Right lobe of liver (tissue), 4 donors: ENCODE results near the gene GRWD1.
A peak's percentile ranks its signal among the peaks of the same experiment; 100 is the strongest.

Experiments used
- POLR2A ChIP-seq: fragments of 450-650 bp; IDR thresholded peaks from one replicate; pipeline ENCODE4 v1.6.1; 2017; ENCODE audit warnings: antibody characterized with exemption, mild to moderate bottlenecking
- TF ChIP-seq, protein P1 (sequence below), 4 donors: fragments of 200-600 bp in 3 of 4; fragments of 450-650 bp in 1 of 4; IDR thresholded peaks; one replicate each; pipeline versions ENCODE4 v1.5.1 to v1.8.0; 2016 to 2022; ENCODE audit warnings: antibody characterized with exemption in 4 of 4, mild to moderate bottlenecking in 2 of 4
- donor health status: DM: no; HTN: no; CAD: no.
- donor health status: DM: no; HTN: no; CAD: no.
- donor health status: DM: no; HTN: yes; CAD: no.

DNA sequence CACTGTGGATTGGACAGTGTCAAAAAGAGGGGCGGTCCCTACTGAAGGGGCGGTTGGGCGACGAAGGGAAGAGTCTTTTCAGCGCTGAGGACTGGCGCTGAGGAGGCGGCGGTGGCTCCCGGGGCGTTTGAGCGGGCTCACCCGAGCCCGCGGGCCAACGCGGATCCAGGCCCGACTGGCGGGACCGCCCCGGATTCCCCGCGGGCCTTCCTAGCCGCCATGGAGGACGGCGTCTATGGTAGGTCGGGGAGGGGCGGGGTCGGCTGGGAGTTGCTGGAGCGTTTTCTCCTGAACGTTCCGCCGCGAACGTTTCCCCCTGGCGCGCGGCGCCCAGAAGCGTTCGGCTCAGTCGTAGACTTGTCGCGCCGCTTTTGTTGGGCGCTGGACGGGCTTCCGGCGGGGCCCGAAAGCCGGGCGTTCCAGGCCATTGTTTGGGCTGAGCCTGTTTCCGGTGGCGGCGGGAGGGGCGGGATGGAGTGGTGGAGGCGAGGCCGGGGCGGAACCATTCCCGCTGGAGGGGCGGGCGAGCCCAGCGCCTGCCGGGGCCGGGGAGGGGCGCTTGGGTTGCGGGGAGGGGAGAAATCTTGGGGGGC, 23.6 kb downstream of the GRWD1 start, which contains the start of gene CYTH2:
- TF ChIP-seq POLR2A = peak; percentile 96
- TF ChIP-seq, protein P1, sequence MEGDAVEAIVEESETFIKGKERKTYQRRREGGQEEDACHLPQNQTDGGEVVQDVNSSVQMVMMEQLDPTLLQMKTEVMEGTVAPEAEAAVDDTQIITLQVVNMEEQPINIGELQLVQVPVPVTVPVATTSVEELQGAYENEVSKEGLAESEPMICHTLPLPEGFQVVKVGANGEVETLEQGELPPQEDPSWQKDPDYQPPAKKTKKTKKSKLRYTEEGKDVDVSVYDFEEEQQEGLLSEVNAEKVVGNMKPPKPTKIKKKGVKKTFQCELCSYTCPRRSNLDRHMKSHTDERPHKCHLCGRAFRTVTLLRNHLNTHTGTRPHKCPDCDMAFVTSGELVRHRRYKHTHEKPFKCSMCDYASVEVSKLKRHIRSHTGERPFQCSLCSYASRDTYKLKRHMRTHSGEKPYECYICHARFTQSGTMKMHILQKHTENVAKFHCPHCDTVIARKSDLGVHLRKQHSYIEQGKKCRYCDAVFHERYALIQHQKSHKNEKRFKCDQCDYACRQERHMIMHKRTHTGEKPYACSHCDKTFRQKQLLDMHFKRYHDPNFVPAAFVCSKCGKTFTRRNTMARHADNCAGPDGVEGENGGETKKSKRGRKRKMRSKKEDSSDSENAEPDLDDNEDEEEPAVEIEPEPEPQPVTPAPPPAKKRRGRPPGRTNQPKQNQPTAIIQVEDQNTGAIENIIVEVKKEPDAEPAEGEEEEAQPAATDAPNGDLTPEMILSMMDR (IDR thresholded peaks at IDR 0.05) = no peak
